Renal cortex interstitium (tissue), 11 donors: ENCODE results near the gene TIAM1. TPM values are rescaled to one million over a fixed set of nuclear protein-coding genes. Genes with fewer than 3 reads are reported as not detected.

ENCODE experiments used
- DNase-seq, 11 donors: peaks; one replicate each; pipeline ENCODE4 v3.0.0-alpha.2; 2013; ENCODE audit warnings: low read depth in 9 of 11, low spot score in 4 of 11; ENCODE audit errors: extremely low read depth in 1 of 11
- polyA plus RNA-seq, 3 donors: library from polyadenylated mRNA; unstranded; fragments of 120-200 nt; gene quantifications; one replicate each; pipeline ENCODE4 v1.2.1, GENCODE V29; 2013; ENCODE audit not compliant: insufficient read length in 3 of 3

Gene TIAM1
- polyA plus RNA-seq, 3 donors: 13.5 to 15.9 (median 14.3) TPM

DNA sequence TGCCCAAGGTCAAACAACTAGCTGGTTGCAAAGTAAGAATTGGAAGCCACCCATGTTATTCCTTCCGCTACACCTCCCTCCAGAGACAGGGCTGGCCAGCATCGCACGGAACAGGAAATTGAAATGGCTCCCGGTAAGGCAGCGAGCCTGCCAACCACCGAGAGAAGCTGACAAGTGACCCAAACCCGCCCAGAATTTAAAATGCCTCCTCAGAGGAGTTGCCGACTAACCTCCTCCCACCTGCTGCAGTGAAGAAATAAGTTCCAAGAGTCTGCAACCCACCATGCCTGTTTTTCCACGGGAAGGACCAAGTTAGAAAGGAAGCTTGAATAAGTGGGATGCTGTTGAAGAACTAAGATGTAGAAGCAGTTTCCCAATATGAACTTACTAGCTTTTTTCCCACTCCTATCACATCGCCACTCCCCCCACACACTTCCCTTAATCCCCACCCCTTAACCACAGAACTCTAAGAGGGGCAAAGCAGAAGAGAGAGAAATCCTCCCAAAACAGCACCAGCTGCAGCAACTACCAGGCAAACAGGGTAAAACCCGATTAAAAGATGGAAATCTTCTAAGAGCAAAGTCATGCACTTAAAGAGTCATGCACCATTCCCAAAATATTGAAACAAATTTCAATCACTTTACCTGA, 78.6 kb downstream of the TIAM1 start:
- DNase-seq: no peak

DNA sequence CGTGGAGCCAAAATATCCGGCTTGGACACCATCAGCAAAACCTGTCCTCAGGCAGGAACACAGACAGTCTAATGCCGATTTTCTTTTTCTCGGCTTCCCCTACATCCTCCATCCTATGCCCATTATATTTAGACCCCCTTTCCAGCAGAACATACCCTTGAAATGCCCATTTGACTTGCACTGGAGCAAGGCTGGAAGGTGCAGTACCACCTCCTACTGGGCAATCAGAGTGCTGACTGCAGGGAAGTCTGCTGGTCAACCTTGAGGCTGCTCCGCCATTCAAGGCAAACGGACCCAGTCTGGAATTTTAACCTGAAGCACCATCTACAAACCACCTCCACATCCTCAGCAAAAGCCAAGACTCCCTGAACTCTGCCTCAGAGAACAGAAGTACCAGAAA, 79.5 kb downstream of the TIAM1 start:
- DNase-seq: no peak

DNA sequence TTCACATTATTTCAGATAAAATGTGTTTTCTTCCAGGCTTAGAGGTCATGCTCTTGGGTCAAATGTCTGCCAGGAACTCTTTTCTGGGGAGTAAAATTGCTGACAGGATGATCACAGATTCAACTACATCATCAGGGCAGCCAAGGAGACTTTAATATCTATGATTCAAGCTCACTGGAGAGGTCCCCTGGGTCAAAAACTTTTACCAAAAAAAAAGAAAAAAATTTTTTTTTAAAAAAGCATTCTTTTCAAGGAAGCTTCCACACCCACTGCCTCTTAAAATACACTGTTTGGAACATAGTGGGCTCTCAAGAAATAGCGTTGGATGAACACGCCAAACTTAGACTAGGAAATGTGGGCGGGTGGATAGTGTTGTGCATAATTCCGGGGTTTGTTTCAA, 81.3 kb downstream of the TIAM1 start:
- DNase-seq: no peak

DNA sequence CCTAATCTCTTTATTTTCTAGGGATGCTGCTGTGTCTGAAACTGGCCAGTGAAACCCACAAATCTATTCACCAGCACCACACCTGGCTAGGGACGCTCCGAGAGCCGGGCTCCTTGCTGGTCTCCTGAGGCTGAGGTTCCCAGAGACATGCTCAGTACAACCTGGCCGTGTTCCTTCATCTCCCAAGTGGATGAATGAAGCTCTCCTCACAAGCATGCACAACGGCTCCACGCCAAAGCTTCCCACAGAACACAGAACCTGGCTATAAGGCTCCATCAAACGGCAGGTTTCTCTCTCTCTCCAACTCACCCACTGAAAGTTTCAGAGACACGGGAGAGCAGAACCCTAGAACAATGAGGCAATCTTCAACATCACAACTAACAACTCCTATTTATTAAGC, 82.3 kb downstream of the TIAM1 start:
- no peak for DNase-seq

DNA sequence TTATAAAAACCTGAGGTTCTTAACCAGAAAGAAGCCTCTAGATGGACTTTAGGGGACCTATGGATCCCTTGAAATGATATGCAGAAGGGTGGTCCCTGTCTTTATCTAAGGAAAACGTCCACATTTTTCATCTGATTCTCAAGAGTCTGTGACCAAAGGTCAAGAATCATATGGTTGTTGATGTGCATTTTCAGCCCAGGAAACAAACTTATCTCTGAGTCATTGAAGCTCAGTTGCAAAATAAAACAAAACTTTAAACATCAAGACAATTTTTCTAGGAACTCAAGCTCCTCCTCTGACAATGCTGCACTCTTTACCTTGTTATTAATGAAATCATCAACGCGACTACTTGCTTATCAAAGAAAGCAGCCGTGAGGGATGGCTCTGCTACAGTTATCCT, 83.3 kb downstream of the TIAM1 start:
- no peak for DNase-seq

DNA sequence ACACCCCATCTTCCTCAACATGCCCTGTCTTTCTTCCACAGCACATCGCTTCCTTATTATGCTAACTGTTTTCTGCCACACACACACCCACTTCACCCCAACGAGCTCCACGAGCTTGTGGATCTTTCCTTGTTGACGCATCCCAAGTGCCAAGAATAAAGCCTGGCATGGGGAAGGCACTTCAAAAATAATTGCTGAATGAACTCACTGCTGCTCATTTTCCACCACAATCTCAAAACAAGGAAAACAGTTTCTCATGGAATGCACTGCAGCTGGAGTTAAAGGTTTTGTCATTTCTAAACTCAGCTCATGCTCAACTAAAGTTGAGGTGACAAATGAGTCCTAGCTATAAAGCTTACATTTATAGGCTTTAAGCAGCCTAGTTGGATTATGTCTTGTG, 86.0 kb downstream of the TIAM1 start:
- no peak for DNase-seq

DNA sequence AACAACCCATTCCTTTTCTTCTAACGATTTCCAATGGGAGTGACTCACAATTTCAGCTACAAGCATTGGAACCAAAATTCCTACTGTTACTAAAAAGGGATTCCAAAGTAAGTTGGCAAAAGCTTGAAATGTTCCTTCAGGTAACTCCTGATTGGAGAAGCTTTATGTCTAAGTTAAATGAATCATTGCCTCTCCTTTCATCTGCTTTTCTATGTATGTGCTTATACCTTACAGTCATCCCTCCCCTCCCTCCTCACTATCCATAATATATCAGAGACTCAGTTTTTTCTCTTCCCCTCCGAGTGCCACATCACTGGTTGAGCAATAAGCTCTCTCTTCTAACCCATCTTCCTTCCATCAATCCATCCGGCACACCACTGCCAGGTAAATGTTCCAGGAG, 86.8 kb downstream of the TIAM1 start:
- no peak for DNase-seq

DNA sequence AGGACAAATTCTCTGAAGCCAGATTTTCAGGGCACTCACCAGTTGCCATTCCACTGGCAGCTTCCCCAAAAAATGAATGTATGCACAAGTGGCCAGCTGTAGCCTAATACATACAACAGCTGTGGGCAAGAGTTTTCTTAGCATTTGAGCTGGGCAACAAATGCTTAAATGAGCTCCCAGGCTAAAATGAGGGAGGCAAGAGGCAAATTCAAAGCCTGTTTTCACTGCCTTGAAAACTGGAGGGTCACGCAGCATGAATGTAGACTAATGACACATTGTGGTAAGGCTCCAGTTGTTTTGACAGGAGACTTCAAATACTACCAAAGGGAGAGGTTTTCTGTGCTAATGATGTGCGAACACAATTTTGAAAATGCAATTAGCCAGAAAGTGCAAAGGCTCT, 88.2 kb downstream of the TIAM1 start:
- no peak for DNase-seq

DNA sequence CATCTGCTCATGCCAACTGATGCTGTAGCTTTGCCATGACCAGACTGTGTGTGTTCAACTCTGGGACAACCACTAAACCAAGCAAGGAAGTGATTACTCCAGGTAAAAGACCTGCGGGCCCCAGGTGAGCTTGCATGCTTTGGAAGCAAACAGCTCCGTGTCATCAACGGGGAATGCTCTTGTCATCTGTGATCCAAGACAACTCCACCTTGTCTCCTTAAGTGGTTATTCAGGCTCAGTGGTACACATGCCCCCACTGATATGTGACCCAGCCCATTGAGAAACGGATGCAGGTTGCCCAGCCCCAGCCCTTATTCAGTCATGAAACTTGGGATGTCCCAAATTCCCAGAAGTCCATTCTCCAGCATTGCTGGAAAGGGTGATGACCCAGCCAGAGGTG, 89.0 kb downstream of the TIAM1 start:
- DNase-seq: no peak

DNA sequence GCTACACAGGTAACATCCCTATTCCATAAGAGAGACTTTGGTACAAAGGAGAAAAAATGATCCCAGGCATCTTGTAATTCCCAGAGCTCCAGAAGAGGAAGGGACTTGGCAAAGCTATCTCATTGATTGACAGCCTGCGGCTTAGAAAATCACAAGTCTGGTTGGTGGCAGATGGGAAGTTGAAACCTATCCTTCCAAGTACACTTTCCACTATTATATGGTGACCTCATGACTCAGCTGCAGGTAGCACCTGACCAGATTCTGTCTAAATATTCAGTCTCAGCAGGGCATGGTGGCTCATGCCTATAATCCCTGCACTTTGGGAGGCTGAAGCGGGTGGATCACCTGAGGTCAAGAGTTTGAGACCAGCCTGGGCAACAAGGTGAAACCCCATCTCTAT, 89.9 kb downstream of the TIAM1 start:
- no peak for DNase-seq

DNA sequence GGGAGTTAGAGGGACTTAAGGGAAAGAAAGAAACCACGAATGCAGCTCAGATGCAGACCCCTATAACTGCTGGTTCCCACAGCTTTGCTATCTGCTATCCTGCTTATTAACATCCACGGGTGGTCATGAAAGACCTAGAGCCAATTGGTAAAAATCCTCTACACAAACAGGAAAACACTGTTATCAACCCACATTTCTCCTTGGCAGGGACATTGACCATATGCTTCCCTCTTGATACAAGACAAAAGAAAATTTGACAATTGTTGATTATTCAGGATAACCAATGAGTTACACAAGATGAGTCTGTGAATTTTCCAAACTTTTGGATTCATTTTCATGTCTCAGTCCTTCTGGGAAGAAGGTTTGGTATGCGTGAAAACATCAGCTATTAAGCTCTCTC, 90.4 kb downstream of the TIAM1 start:
- DNase-seq: no peak

DNA sequence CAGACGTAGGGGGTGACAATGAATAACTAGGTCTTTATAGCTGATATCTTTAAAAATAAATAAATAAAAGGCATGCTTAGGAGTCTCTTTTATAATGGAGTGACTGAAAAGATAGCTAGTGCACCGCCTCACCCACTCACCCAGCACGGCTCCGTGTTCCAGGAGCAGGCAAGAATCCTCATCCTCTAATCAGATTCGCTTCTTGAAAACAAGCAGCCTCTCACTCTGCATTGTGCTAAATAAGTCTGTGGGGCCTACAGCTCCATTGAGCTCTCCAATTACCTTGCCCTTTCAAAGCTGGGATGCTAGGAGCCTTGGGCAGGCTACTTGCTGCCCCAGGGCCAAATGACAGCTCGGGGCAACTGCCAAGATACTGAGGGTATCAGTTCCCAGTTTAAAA, 91.5 kb downstream of the TIAM1 start:
- DNase-seq: no peak

DNA sequence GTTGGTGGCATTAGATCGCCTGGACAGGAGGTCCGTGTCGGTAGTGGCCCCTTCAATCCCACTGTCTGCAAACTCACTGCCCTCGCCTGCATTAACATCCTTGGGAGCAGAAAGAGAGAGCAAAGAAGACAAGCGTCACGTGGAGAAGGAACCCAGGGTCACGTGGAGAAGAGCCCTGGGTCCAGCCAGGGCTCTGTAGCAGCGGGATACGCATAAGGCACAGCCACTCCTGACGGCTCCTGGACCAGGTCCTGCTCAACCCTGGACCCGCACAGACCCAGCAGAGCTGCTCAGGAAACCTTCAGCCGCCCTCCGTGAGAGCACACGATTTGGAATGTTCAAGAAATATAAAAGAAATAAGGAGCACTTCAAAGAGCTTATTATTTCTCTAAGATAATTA, 92.0 kb downstream of the TIAM1 start:
- no peak for DNase-seq

DNA sequence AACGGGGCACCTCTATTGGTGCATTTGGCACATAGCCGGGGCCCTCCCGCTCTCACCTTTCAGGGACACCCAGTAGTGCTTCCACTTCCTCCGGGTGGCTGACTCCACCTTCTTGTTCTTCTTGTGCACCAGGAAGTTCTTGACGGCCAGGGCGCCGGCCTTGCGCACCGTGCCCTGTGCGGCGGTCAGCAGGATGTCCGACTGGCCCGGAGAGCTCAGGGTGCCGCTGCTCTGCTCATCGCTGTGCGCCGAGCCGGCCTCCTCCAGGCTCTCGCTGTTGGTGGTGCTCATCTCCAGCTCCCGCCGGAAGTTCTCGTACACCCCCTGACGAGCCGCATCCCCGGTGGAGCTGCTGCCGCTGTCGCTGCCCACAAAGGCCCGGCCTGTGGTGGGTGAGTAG, 92.4 kb downstream of the TIAM1 start:
- no peak for DNase-seq

DNA sequence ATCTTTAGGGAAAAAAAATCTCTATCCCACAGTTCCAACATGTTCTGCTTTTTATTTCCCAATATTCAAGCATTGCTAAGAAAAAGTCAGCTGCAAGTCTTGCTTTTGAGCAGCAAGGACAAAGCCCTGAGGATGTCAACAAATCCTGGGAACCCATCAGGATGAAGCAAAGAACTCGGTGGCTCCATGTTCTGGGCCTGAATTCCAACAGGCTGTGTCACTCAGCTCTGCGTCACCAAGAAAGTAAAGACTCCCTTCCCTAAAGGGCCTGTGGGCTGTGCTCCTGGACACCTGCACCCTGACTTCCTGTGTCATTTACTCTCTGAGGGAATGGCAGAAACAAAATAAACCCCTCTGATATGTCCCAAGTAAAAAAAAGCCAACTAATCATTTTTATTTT, 95.5 kb downstream of the TIAM1 start:
- DNase-seq: no peak

DNA sequence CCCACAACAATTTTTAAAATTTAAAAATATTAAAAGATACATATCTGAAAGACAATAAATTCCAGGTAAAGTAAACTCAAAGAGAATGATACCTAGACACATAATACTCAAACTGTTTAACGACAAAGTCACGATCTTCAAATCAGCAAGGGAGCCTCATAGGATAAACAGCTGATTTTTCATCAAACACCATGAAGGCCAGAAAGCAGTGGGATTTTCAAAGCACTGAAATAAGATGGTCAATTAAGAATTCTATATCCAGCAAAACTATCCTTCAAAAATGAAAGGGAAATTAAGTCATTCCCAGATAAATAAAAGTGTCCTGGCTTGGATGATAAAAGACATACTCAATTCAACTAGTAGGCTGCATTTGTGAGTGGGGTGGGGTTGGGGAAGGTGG, 100.5 kb downstream of the TIAM1 start:
- DNase-seq: no peak

DNA sequence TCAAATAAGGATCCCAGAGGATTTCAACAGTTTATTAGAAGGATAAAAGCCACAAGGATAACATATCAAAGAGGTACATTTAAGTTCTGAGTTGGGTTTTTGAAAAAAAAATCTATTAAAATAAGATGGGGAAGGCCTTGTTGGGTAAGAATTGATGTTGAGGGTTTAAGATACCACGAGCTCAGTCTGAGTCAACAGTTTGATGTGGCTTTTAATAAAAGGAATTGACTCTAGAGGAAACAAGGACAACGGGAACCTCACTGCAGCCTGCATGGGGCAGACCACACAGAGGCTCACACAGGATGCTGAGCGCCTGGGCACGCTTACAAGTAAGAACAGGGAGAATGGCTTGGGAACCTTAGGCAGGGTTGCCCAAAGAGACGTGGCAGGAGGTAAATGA, 107.5 kb downstream of the TIAM1 start:
- no peak for DNase-seq

DNA sequence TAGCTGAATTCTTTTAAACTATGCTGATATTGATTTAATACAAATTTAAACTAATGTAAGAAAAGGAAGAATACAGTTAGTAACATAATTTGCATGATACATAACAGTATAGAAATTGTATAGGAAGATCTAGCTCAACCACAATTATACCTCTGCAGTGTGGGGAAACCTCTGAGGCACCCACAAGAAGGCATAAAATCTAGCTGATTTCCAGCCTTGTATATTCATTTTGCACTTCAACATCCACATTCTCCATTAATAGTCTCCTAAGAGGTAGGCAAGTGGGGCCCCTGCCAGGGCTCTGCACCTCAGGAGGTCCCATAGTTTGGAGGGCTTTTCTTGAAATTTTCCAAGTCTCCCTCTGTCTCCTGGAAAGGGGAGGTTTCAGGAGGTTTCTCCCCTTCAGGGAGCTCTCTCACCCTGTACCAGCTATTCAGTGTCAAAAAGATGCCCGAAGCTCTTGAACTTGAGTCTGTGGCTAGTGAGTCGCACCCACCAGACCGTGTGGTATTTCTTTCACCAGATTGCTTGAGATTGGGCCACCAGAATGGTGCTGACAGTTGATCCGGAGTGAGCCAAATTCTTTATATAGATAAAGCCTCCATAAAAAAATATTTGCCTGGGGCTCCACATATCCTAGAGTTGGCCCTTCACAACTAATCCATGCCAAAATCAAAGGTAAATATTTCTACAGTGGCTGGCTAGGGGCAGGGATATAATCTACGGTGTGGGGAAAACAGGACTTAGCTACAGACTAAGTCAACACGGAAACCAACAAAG, 108.2 kb downstream of the TIAM1 start:
- no peak for DNase-seq

DNA sequence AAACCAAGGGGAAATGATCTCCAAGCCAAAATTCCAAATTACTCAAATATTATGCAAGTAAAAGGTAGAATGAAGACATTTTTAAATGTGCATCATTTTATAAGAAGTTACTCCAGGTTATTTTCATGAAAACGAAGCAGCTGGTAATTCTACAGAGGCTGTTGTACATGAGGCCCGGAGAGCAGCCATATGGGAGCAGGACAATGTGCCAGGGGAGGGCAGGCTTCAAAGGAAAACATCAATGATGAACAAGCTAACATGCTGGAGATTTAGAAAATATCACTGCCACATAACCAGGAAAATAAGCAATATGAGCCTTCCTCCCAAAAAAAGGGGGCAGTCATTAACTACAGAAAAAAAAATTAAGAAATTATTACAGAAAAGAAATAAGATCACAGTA, 109.1 kb downstream of the TIAM1 start:
- DNase-seq: no peak

DNA sequence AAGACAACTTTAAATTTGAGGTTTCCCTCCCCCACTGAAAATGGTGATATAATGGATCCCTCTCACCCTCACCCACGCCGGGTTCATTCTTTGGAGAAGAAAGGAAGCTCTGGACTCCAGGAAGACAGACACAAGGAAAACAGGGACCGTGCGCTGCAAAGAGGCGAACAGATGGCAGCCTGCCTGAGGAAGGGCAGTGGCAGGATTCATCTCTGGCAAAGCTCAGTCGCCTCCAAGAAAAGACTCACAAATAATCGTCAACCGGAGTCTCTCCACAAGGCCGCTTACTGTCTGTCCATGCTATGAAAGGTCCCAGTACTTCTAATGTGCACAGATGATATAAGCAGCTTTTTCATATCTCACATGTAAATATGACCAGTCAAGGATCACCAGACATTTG, 110.3 kb downstream of the TIAM1 start:
- no peak for DNase-seq

DNA sequence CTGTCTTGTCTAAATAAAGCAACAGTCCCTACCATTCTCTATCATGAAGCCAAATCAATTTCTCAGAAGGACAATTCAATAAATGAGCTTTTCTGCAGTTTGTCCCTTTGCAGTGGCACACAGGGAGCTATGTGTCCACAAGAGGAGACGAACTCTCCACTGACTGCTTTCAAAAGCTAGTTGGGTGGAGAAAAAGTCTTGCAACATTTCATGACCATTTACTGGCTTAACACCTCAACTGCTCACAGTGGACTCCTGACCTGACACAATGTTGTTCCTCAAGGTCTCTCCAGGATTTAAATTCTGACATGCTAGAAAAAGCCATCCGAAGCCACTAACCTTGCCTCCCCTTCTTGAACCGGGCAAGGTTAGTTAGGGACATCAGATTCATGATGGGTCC, 111.7 kb downstream of the TIAM1 start:
- DNase-seq: no peak
